Daoy (cell line): ENCODE data around the gene PSMC5. TPM values are rescaled to one million over a fixed set of nuclear protein-coding genes. Genes with fewer than 3 reads are reported as not detected.

Experiments
- DNase-seq: peaks from one replicate; pipeline ENCODE4 v3.0.0-alpha.2; 2015; ENCODE audit warnings: low read depth
- total RNA-seq: library from RNA; depleted of rRNA; stranded (reverse); fragments of >200 nt; shearing (Covaris generic); gene quantifications from 2 replicates; pipeline ENCODE4 v1.2.3, GENCODE V29; 2014

Gene PSMC5
- total RNA-seq, 1 experiment from 2014 or later: 98.5 TPM

- DNase-seq: no peak
Measured at GRCh38 chr17:63820963-63821561, 6.2 kb upstream of the PSMC5 start.

- no peak for DNase-seq
Measured at GRCh38 chr17:63821804-63822203, 5.4 kb upstream of the PSMC5 start.

- no peak for DNase-seq
Measured at GRCh38 chr17:63822537-63822936, 4.7 kb upstream of the PSMC5 start.

- no peak for DNase-seq
Measured at GRCh38 chr17:63823659-63824331, 3.4 kb upstream of the PSMC5 start.

- DNase-seq: no peak
Measured at GRCh38 chr17:63824362-63824761, 2.9 kb upstream of the PSMC5 start.

GRCh38 chr17:63826468-63827001 is 696 bp upstream of the PSMC5 start:
- no peak for DNase-seq

GRCh38 chr17:63827801-63828221 is 580 bp downstream of the PSMC5 start:
- DNase-seq: no peak

GRCh38 chr17:63828936-63829335 is 1.7 kb downstream of the PSMC5 start:
- DNase-seq: no peak

- no peak for DNase-seq
Measured at GRCh38 chr17:63830278-63830677, 3.0 kb downstream of the PSMC5 start.

- DNase-seq: no peak
Measured at GRCh38 chr17:63830904-63831491, 3.8 kb downstream of the PSMC5 start.

- no peak for DNase-seq
Measured at GRCh38 chr17:63831505-63831904, 4.3 kb downstream of the PSMC5 start.

- DNase-seq: no peak
Measured at GRCh38 chr17:63832014-63832413, 4.8 kb downstream of the PSMC5 start.

GRCh38 chr17:63832455-63832854 is 5.2 kb downstream of the PSMC5 start:
- DNase-seq: no peak

GRCh38 chr17:63833026-63833740 is 6.0 kb downstream of the PSMC5 start:
- DNase-seq: no peak

GRCh38 chr17:63833741-63834373 is 6.6 kb downstream of the PSMC5 start:
- DNase-seq: no peak

GRCh38 chr17:63834431-63835166 is 7.4 kb downstream of the PSMC5 start:
- DNase-seq: peak; percentile 90

GRCh38 chr17:63835167-63835720 is 8.0 kb downstream of the PSMC5 start:
- DNase-seq: no peak

- no peak for DNase-seq
Measured at GRCh38 chr17:63836811-63837210, 9.6 kb downstream of the PSMC5 start.

GRCh38 chr17:63837480-63837879 is 10.2 kb downstream of the PSMC5 start:
- DNase-seq: no peak

- DNase-seq: no peak
Measured at GRCh38 chr17:63837962-63838600, 10.8 kb downstream of the PSMC5 start.
